Stimulated activated CD4-positive, alpha-beta T cell treated with anti-CD3 and anti-CD28 coated beads, Interleukin-1b, Interleukin-23, amount 100 ng/mL, for 1 hour (primary cell): ENCODE results near the gene TAS2R9.
"Not testable (repeated sequence)": the region's sequence is repeated elsewhere in the genome, so short reads cannot be mapped to it uniquely, and the experiment has no call there.

Experiments
- DNase-seq, 2 donors: peaks; one replicate each; pipeline ENCODE4 v3.0.0-alpha.2; 2020; ENCODE audit warnings: low read depth in 2 of 2

Gene TAS2R9

GRCh38 chr12:10810068-10810467 is at the start of gene TAS2R9:
TAS2R9 (minus strand) TSS chr12:10810168; CDS start chr12:10810075, 93 bp downstream.
- DNase-seq: no peak

- no peak for DNase-seq
Measured at GRCh38 chr12:10855807-10856206, 45.8 kb upstream of the TAS2R9 start.

GRCh38 chr12:10853776-10854175 is 43.8 kb upstream of the TAS2R9 start:
- no peak for DNase-seq

GRCh38 chr12:10851243-10851858 is 41.4 kb upstream of the TAS2R9 start:
- no peak for DNase-seq

- no peak for DNase-seq
Measured at GRCh38 chr12:10849425-10849878, 39.5 kb upstream of the TAS2R9 start, which contains the start of gene PRR4. PRR4 (minus strand) TSS chr12:10849475; CDS start chr12:10849437, 38 bp downstream.

- DNase-seq: no peak
Measured at GRCh38 chr12:10847744-10848143, 37.8 kb upstream of the TAS2R9 start.

- no peak for DNase-seq
Measured at GRCh38 chr12:10842862-10843261, 32.9 kb upstream of the TAS2R9 start.

- no peak for DNase-seq
Measured at GRCh38 chr12:10838461-10838860, 28.5 kb upstream of the TAS2R9 start.

- DNase-seq: no peak
Measured at GRCh38 chr12:10829994-10830393, 20.0 kb upstream of the TAS2R9 start.

- no peak for DNase-seq
Measured at GRCh38 chr12:10826258-10826657, 16.3 kb upstream of the TAS2R9 start, which contains the start of gene TAS2R10. TAS2R10 (minus strand) TSS chr12:10826358; CDS start chr12:10826269, 89 bp downstream.

GRCh38 chr12:10824957-10825356 is 15.0 kb upstream of the TAS2R9 start:
- no peak for DNase-seq

GRCh38 chr12:10811883-10812536 is 2.0 kb upstream of the TAS2R9 start:
- DNase-seq: no peak

GRCh38 chr12:10807186-10807585 is 2.8 kb downstream of the TAS2R9 start, which contains the start of gene TAS2R8:
TAS2R8 (minus strand) TSS chr12:10807286; CDS start chr12:10806980, 306 bp downstream.
- no peak for DNase-seq

- DNase-seq: no peak
Measured at GRCh38 chr12:10802587-10802986, 7.4 kb downstream of the TAS2R9 start, which contains the start of gene TAS2R7. TAS2R7 (minus strand) TSS chr12:10802627; CDS start chr12:10802570, 57 bp downstream.

- DNase-seq: no peak
Measured at GRCh38 chr12:10801741-10802140, 8.2 kb downstream of the TAS2R9 start.

- DNase-seq: no peak
Measured at GRCh38 chr12:10794222-10794621, 15.7 kb downstream of the TAS2R9 start.

- DNase-seq: not testable (repeated sequence)
Measured at GRCh38 chr12:10791769-10792168, 18.2 kb downstream of the TAS2R9 start.

GRCh38 chr12:10783252-10783651 is 26.7 kb downstream of the TAS2R9 start:
- DNase-seq: no peak

GRCh38 chr12:10779103-10779502 is 30.9 kb downstream of the TAS2R9 start:
- DNase-seq: no peak

GRCh38 chr12:10771132-10771733 is 38.7 kb downstream of the TAS2R9 start:
- no peak for DNase-seq

GRCh38 chr12:10759657-10760056 is 50.3 kb downstream of the TAS2R9 start:
- no peak for DNase-seq
